ENCODE measurements around the gene RPS18. TPM values are rescaled to one million over a fixed set of nuclear protein-coding genes. Genes with fewer than 3 reads are reported as not detected.
A peak's percentile ranks its signal among the peaks of the same experiment; 100 is the strongest.

The RPS18 gene
- total RNA-seq, 1 donor from 2014 or later, result 2,699 TPM

- DNase-seq (ENCODE audit: low spot score), result no peak
These were observed 43.3 kb downstream of the RPS18 start for GRCh38 chr6:33314943-33315792.

GRCh38 chr6:33315793-33316602 is 44.1 kb downstream of the RPS18 start:
- DNase-seq (ENCODE audit: low spot score), result no peak

GRCh38 chr6:33316603-33317418 is 44.9 kb downstream of the RPS18 start:
- DNase-seq (ENCODE audit: low spot score), result no peak

GRCh38 chr6:33317419-33317668 is 45.5 kb downstream of the RPS18 start:
- DNase-seq (ENCODE audit: low spot score), result no peak

- DNase-seq (ENCODE audit: low spot score), result peak; percentile 100
These were observed 46.0 kb downstream of the RPS18 start, which contains the start of gene ZBTB22 for GRCh38 chr6:33317669-33318425. TSS of gene ZBTB22 (minus strand) at chr6:33317744. CDS start at chr6:33316916, 828 bp downstream.

- no peak for DNase-seq (ENCODE audit: low spot score)
These were observed 46.7 kb downstream of the RPS18 start for GRCh38 chr6:33318426-33319073.

GRCh38 chr6:33319939-33320314 is 48.1 kb downstream of the RPS18 start:
- no peak for DNase-seq (ENCODE audit: low spot score)

GRCh38 chr6:33320315-33321181 is 48.7 kb downstream of the RPS18 start:
- DNase-seq (ENCODE audit: low spot score), result no peak

- no peak for DNase-seq (ENCODE audit: low spot score)
These were observed 49.4 kb downstream of the RPS18 start for GRCh38 chr6:33321227-33321626.

- no peak for DNase-seq (ENCODE audit: low spot score)
These were observed 51.7 kb downstream of the RPS18 start for GRCh38 chr6:33323623-33323948.

GRCh38 chr6:33324125-33324524 is 52.2 kb downstream of the RPS18 start:
- peak; percentile 8 for DNase-seq (ENCODE audit: low spot score)

Other genes with a start within 250 kb of the RPS18 start
- 24.8 TPM for gene HLA-DPA1, start 198.4 kb upstream of the RPS18 start, total RNA-seq (ENCODE audit: insufficient read depth, low replicate concordance)
- gene HLA-DPB1, start 196.1 kb upstream of the RPS18 start, total RNA-seq (ENCODE audit: insufficient read depth, low replicate concordance), result 1.7 TPM
- gene COL11A2, start 79.6 kb upstream of the RPS18 start, total RNA-seq (ENCODE audit: insufficient read depth, low replicate concordance), result 0.72 TPM
- gene RXRB, start 71.4 kb upstream of the RPS18 start, total RNA-seq (ENCODE audit: insufficient read depth, low replicate concordance), result 19.0 TPM
- 78.0 TPM for gene SLC39A7, start 71.2 kb upstream of the RPS18 start, total RNA-seq (ENCODE audit: insufficient read depth, low replicate concordance)
- 9.6 TPM for gene HSD17B8, start 67.4 kb upstream of the RPS18 start, total RNA-seq (ENCODE audit: insufficient read depth, low replicate concordance)
- 13.7 TPM for gene RING1, start 63.6 kb upstream of the RPS18 start, total RNA-seq (ENCODE audit: insufficient read depth, low replicate concordance)
- 33.7 TPM for gene VPS52, start 199 bp upstream of the RPS18 start, total RNA-seq (ENCODE audit: insufficient read depth, low replicate concordance)
- 7.7 TPM for gene B3GALT4, start 5.0 kb downstream of the RPS18 start, total RNA-seq (ENCODE audit: insufficient read depth, low replicate concordance)
- gene WDR46, start 17.2 kb downstream of the RPS18 start, total RNA-seq (ENCODE audit: insufficient read depth, low replicate concordance), result 45.0 TPM
- gene PFDN6, start 17.5 kb downstream of the RPS18 start, total RNA-seq (ENCODE audit: insufficient read depth, low replicate concordance), result 10.1 TPM
- gene RGL2, start 26.9 kb downstream of the RPS18 start, total RNA-seq (ENCODE audit: insufficient read depth, low replicate concordance), result 15.4 TPM
- gene TAPBP, start 42.0 kb downstream of the RPS18 start, total RNA-seq (ENCODE audit: insufficient read depth, low replicate concordance), result 29.4 TPM
- 14.0 TPM for gene ZBTB22, start 45.7 kb downstream of the RPS18 start, total RNA-seq (ENCODE audit: insufficient read depth, low replicate concordance)
- gene DAXX, start 50.9 kb downstream of the RPS18 start, total RNA-seq (ENCODE audit: insufficient read depth, low replicate concordance), result 14.0 TPM
- gene KIFC1, start 119.7 kb downstream of the RPS18 start, total RNA-seq (ENCODE audit: insufficient read depth, low replicate concordance), result 7.5 TPM
- 17.3 TPM for gene PHF1, start 138.9 kb downstream of the RPS18 start, total RNA-seq (ENCODE audit: insufficient read depth, low replicate concordance)
- gene CUTA, start 146.0 kb downstream of the RPS18 start, total RNA-seq (ENCODE audit: insufficient read depth, low replicate concordance), result 55.4 TPM
- gene SYNGAP1, start 148.0 kb downstream of the RPS18 start, total RNA-seq (ENCODE audit: insufficient read depth, low replicate concordance), result 7.5 TPM
- 10.4 TPM for gene ZBTB9, start 182.5 kb downstream of the RPS18 start, total RNA-seq (ENCODE audit: insufficient read depth, low replicate concordance)

Measured in umbilical cord (tissue), 2 donors.